Endometrial microvascular endothelial cells (primary cell): ENCODE results near the gene YBX3. TPM values are rescaled to one million over a fixed set of nuclear protein-coding genes. Genes with fewer than 3 reads are reported as not detected.

Experiments used
- in situ Hi-C: cut with HindIII; loops from 2 replicates; pipeline ENCODE4 v1.10.0; 2017; ENCODE audit warnings: low sequenced_read_pairs, low pct_unique_long_range_greater_than_20kb; ENCODE audit errors: inconsistent ontology term
- total RNA-seq: library from RNA; depleted of rRNA; stranded (reverse); fragments of >200 nt; gene quantifications from one replicate; pipeline ENCODE4 v1.2.3, GENCODE V29; 2015; ENCODE audit errors: inconsistent ontology term

The YBX3 gene
- total RNA-seq, 1 donor from 2014 or later: 284 TPM

DNA sequence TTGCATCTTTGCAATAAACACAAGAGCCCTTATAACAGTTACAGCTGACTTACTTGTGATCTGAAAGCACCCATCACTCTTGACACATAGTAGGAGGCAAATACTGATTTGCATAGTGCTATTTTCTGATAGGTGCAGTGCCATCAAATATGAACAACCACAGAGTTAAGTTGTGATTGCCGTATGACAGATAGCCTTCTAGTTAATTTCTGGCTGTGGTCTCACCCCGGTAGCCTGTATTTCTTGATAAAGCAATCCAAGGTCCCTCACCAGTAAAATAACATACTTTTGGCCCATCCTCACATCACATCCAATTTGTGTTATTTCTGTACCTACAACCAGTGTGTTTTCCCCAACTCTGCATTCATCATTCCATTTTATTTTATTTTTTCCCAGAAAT is 26.0 kb downstream of the YBX3 start:
- in situ Hi-C loops: no loop called here

DNA sequence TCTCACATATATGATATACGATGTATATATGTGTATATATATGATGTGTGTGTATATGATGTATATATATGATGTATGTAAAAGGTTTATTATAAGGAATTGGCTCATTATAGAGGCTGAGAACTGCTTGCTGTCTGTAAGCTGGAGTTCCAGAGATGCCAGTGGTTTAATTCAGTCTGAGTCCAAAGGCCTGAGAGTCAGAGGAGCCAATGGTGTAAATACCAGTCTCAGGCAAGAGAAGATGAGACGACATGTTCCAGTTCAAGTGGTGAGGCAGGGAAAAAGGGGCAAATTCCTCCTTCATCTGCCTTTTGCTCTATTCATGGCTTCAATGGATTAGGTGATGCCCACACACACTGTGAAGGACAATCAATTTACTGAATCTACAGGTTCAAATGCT is 32.2 kb downstream of the YBX3 start:
- in situ Hi-C loops: no loop called here

DNA sequence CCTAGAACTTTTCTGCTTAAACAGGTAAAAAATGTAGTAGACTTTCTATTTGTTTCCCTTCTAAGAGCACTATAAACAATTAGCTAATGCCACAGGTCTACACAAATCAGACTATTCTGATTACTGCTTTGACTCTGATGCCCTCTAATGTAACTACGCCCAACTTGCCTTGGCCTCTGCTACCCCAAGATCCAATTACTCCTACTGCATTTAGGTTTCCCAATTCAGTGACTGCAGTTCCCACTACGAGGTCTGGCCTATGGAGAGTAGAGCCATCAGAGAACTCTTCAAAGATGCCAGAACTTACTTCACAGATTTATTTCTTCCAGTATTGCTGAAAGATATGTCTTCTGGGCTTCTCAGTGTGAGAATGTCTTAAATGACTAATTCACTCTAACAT is 34.0 kb downstream of the YBX3 start:
- in situ Hi-C loops: no loop called here

DNA sequence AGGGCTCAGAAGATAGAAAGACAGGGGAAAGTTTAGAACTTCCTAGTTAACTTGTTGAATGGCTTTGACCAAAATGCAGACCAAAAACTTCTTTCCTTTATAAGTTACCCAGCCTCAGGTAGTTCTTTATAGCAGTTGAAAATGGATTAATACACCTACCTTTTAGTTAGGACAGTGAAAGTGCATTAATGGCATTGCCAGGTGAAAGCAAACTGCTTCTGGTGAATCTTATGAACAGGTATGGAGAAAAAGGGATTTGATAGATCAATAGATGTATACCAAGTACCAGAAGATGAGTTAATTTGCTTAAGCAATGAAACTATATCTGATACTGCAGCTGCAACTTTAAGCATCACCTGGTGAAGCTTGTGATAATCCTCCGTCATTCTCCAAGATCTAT is 35.1 kb downstream of the YBX3 start:
- in situ Hi-C loops: no loop called here

DNA sequence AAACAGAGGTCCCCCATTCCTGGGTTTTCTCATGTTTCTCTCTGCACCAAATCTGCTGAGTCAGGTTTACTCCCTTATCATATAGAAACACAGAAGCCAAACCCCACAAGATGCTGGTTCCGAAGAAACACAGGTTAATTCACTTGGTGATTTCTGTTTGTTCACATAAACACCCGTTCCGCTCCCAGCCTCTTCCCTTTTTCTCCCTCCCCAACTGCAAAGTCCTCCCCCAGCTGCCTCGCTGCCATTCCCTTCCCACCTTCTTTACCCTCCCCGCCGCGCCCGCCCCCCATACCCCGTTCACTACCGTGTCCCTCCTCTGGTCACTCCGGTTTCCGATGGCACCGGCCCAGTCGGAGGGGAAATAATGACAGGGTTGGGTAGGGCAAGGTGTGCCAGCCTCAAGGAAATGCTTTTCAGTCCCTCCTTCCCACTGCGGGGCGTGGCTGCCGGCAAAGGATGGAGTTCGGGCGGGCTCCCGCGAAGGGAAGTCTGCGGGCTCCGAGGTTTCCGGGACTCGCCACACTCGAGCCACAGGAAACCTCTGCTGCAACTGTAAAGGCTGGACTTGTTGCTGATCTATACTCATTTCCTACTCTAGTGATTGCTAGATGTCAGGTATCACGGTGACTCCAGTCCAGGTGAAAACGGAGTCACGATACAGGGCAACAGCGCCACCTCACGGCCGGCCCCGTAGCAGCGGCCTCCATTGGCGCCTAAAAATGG is 49.3 kb downstream of the YBX3 start, which contains the start of gene STYK1:
TSS of gene STYK1 (minus strand) at position 394 of the 726 bp plus-strand sequence. CDS start 39,434 bp downstream, outside the sequence.
- in situ Hi-C loops: no loop called here

DNA sequence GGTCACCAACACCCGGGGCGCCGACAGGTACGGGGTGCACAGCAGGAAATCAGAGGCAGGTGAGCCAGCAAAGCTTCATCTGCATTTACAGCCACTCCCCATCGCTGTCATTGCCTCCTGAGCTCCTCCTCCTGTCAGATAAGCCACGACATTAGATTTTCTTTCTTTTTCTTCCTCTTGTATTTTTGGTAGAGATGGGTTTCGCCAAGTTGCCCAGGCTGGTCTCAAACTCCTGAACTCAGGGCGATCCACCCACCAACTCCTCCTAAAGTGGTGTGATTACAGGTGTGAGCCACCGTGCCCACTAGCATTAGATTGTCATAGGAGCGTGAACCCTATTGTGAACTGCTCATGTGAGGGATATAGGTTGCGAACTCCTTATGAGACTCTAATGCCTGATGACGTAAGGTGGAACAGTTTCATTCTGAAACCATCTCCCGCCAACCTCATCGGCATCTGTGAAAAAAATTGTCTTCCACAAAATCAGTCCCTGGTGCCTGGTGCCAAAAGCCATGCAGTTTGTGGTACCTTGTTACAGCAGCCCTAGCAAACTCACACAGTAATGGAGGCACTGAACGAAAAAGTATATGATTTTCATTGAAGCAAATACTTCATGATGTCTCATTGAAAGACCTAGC is 50.8 kb downstream of the YBX3 start:
- in situ Hi-C loops: no loop called here

DNA sequence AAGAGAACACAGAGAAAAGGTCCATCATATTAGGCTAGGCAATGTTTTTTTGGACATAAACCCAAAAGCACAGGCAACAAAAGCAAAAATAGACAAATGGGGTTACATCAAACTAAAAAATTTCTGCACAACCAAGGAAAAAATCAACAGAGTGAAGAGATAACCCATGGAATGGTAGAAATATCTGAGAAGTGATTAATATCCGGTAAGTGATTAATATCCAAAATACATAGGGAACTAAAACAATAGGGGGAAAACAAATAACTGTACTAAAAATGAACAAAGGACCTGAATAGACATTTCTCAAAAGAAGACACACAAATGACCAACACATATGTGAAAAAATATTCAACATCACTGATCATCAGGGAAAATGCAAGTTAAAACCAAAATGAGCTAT is 53.6 kb downstream of the YBX3 start:
- in situ Hi-C loops: no loop called here

DNA sequence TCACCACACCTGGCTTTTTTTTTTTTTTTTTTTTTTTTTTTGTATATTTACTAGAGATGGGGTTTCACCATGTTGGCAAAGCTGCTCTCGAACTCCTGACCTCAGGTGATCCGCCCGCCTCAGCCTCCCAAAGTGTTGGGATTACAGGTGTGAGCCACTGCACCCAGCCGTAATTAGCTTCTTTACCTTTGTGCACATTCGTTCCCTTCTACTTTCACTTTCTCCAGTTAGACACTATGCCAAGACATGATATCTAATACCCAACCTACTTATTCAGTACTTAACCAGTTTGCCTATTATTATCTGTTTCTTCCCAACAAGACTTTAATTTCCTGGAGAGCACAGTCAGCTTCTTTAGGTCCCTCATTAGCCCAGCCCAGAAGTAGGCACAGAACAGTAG is 54.6 kb downstream of the YBX3 start:
- in situ Hi-C loops: no loop called here

DNA sequence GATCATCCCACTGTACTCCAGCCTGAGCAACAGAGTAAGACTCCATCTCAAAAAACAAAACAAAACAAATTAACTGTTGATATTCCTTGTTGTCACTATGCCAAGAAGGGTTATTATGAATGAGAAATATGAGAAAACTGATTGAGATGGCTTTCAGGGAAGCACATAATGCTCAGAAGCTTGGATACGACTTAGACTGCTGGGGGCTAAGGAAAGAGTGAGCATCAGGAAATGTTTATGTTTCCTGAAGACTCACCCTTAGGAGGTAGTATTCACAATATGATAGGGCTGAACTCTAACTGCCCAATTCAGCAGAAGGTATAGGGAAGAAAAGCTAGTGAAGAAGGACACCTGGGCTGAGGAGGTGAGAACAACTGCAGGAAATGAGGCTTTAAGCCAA is 55.5 kb downstream of the YBX3 start:
- in situ Hi-C loops: no loop called here

DNA sequence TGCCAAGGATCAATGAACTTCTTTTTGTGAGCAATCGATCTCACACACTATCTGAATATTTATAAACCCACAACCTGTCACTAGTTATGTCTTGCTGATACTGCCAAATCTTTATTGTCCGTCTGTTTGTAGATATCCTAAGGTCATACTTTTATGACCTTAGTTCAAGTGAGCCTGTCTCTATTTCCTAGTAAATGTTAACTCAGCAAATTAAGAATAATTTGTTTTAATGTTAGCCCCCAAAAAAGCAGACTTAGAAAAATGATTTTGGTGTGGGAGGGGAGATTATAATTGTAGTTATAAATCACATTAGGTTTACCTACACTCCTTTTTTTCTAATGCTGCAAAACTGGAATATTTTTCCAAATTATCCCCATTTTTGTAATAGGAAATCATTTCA is 58.6 kb downstream of the YBX3 start:
- in situ Hi-C loops: no loop called here

DNA sequence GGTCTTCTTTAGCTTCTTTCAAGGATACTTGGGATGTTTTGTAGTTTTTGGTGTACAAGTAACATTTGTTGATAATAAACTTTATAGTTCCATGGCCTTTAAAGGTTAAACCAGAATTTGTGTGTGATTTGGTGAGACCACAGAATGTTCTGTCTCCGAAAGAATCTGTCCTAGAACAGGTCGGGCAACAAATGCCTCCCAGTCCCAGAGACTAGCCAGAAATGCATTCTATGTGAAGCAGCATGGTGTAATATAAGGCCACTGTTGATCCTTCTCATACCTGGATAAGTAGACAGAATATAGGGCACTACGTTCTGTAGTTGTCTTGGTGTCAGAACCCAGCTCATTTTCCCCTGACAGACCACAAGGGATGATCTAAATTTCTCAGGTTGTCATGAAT is 59.3 kb downstream of the YBX3 start:
- in situ Hi-C loops: no loop called here

DNA sequence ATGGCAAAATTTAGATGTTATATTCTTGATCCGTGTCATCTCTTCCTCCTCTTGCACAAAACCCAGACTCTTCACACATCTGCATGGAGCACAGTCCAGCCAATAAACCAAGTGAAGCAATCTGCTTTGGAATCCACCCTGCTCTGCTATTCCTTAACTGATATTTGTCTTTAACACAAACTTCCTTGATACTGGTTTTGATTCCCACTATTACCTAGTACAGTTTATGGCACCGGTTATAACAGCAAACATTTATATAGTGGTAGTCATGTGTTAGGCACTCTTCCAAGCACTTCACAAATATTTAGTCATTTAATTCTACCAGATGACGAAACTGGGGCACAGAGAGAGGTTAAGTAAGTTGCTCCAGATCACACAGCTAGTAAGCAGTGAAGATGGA is 61.8 kb downstream of the YBX3 start:
- in situ Hi-C loops: no loop called here

DNA sequence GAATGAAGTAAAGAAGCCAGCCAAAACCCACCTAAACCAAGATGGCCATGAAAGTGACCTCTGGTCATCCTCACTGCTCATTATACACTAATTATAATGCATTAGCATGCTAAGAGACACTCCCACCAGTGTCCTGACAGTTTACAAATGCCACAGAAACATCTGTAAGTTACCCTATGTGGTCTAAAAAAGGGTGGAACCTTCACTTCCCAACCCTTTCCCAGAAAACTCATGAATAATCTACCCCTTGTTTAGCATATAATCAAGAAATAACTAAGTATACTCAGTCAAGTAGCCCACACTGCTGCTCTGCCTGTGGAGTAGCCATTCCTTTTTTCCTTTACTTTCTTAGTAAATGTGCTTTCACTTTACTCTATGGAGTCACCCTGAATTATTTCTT is 69.1 kb downstream of the YBX3 start:
- in situ Hi-C loops: no loop called here

DNA sequence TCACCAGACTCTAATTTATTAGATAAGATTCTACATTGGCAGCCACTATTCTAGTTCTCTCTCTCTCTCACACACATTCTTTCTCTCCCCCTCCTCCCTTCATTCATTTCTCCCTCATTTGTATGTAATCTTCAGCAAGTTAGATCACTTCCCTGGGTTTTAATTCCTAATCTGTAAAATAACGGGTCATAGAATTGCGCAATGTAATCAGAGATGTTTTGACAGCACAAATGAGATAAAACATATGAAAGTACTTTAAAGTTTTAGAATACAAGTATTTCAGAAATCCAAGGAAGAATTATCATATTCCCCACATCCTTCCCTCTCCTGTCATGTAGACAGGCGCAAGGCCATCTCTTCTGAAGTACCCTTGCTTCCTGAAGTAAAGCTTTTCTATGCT is 70.9 kb downstream of the YBX3 start:
- in situ Hi-C loops: no loop called here

Other genes with a start within 250 kb of the YBX3 start
- gene EIF2S3B, start 217.4 kb downstream of the YBX3 start, total RNA-seq: 1.4 TPM
- gene MAGOHB, start 109.7 kb downstream of the YBX3 start, total RNA-seq: 11.2 TPM
- 7.0 TPM for gene STYK1, start 49.3 kb downstream of the YBX3 start, total RNA-seq
- gene TAS2R7, start 79.3 kb upstream of the YBX3 start, total RNA-seq: not detected
- gene TAS2R8, start 84.0 kb upstream of the YBX3 start, total RNA-seq: not detected
- gene TAS2R9, start 86.8 kb upstream of the YBX3 start, total RNA-seq: not detected
- not detected for gene TAS2R10, start 103.0 kb upstream of the YBX3 start, total RNA-seq
- gene PRR4, start 126.2 kb upstream of the YBX3 start, total RNA-seq: not detected
- gene PRH1, start 160.9 kb upstream of the YBX3 start, total RNA-seq: 11.5 TPM
- 0.09 TPM for gene TAS2R13, start 186.2 kb upstream of the YBX3 start, total RNA-seq
- not detected for gene PRH2, start 205.9 kb upstream of the YBX3 start, total RNA-seq
- gene TAS2R14, start 215.9 kb upstream of the YBX3 start, total RNA-seq: 0.09 TPM